Gastroesophageal sphincter (tissue), 4 donors: Measurements from ENCODE around the gene CSNK1E. TPM values are rescaled to one million over a fixed set of nuclear protein-coding genes. Genes with fewer than 3 reads are reported as not detected.

ENCODE experiments used
- ATAC-seq: fragments of 150-250 bp; one replicate; pipeline ENCODE4 v1.9.1; 2016; ENCODE audit warnings: mild to moderate bottlenecking, moderate library complexity
- H3K27ac ChIP-seq, 4 donors: fragments of 200-600 bp; sonication (generic) in 3 of 4; 1 replicate in 3 of 4; 2 replicates in 1 of 4; pipeline ENCODE4 v1.5.1; 2016 to 2019
- H3K27me3 ChIP-seq: fragments of 200-600 bp; sonication (generic); one replicate; pipeline ENCODE4 v1.5.1; 2019
- H3K36me3 ChIP-seq, 2 donors: fragments of 200-600 bp; sonication (generic); one replicate each; pipeline ENCODE4 v1.5.1; 2019; ENCODE audit warnings: control low read depth in 1 of 2
- H3K4me1 ChIP-seq, 3 donors: fragments of 200-600 bp; sonication (generic); 1 replicate in 2 of 3; 2 replicates in 1 of 3; pipeline ENCODE4 v1.5.1; 2016 to 2019; ENCODE audit warnings: control low read depth in 2 of 3
- H3K4me3 ChIP-seq, 2 donors: fragments of 200-600 bp; sonication (generic); one replicate each; pipeline ENCODE4 v1.5.1; 2019; ENCODE audit warnings: mild to moderate bottlenecking in 1 of 2, moderate library complexity in 1 of 2
- H3K9me3 ChIP-seq, 3 donors: fragments of 200-600 bp; sonication (generic); one replicate each; pipeline ENCODE4 v1.5.1; 2017 to 2019; ENCODE audit warnings: control low read depth in 2 of 3
- CTCF ChIP-seq, 4 experiments: fragments of 200-600 bp in 2 of 4; fragments of 450-650 bp in 2 of 4; sonication (generic) in 1 of 4; IDR thresholded peaks; one replicate each; pipeline ENCODE4 v1.5.1; 2017 to 2019; ENCODE audit warnings: antibody characterized with exemption in 4 of 4, mild to moderate bottlenecking in 2 of 4, moderate library complexity in 2 of 4
- EP300 ChIP-seq: sonication (generic); formaldehyde crosslinking; IDR thresholded peaks from one replicate; pipeline ENCODE4 v1.6.1; 2017; ENCODE audit warnings: antibody characterized with exemption, mild to moderate bottlenecking
- POLR2A ChIP-seq, 2 donors: fragments of 450-650 bp; IDR thresholded peaks; one replicate each; pipeline ENCODE4 v1.6.1; 2017; ENCODE audit warnings: antibody characterized with exemption in 2 of 2, mild to moderate bottlenecking in 2 of 2, moderate library complexity in 1 of 2
- POLR2AphosphoS5 ChIP-seq: sonication (generic); formaldehyde crosslinking; IDR thresholded peaks from one replicate; pipeline ENCODE4 v1.6.1; 2017; ENCODE audit warnings: antibody characterized with exemption
- WGBS, 2 donors: methylation state at CpG; one replicate each; pipeline ENCODE4 v1.1.5; 2018; ENCODE audit warnings: low coverage in 1 of 2; 5-methylcytosine and 5-hydroxymethylcytosine counted together
- total RNA-seq, 4 donors: library from RNA; depleted of rRNA; stranded (reverse); fragments of >200 nt; gene quantifications; one replicate each; pipeline ENCODE4 v1.1.0, GENCODE V29; 2016

The CSNK1E gene
- total RNA-seq, 4 donors from 2014 or later, result 70.3 to 90.3 (median 80.0) TPM

GRCh38 chr22:38269466-38269865 is 47.8 kb downstream of the CSNK1E start:
- Histone ChIP-seq H3K27me3 (no peaks in the 10 kb centered on the region), H3K27ac (peak overlapping the region in 3 of 4 donors; percentile 15 to 98 (median 62)), H3K9me3 (no peaks in the 10 kb centered on the region), H3K36me3 (no peaks in the 10 kb centered on the region), H3K4me1 (peaks cover 0 to 92% (median 42%) of the 10 kb centered on the region in 3 donors), H3K4me3 (no peak overlapping the region)
- TF ChIP-seq POLR2A (IDR thresholded peaks at IDR 0.05), result no peak
- no peak for TF ChIP-seq POLR2AphosphoS5
- no peak for TF ChIP-seq CTCF (IDR thresholded peaks at IDR 0.05)
- TF ChIP-seq EP300, result no peak
- WGBS, 2 donors, result 80 to 100% methylated on average over 6 of the region's 7 CpGs
- no peak for ATAC-seq

DNA sequence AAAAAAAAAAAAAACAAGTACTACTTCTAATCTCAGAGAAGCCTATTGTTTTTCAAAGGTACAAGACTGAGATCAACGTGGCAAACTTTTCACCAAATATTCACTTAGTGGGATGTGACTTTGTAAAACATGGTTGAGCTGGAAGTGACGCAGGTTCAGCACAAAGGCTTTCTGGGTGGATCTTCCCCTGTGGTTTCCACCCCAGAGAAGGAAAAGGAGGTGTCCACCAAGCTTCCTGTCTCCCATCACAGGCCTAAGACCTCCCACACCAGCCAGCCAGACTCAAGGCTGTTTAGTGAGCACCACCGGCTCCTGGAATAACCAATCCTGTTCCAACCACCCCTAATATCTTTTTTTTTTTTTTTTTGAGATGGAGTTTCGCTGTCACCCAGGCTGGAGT is 50.1 kb downstream of the CSNK1E start:
- H3K27ac ChIP-seq, result peak overlapping the region in 3 of 4 donors; percentile 61 to 98 (median 68)
- ATAC-seq, result peak; percentile 71
- TF ChIP-seq CTCF (IDR thresholded peaks at IDR 0.05) (no peak), EP300 (no peak), POLR2A (IDR thresholded peaks at IDR 0.05) (no peak), POLR2AphosphoS5 (no peak)

GRCh38 chr22:38266120-38266519 is 51.1 kb downstream of the CSNK1E start:
- no peak for ATAC-seq
- H3K27ac ChIP-seq, result peak overlapping the region in 3 of 4 donors; percentile 61 to 98 (median 68)
- TF ChIP-seq POLR2A (IDR thresholded peaks at IDR 0.05), result no peak
- no peak for TF ChIP-seq EP300
- TF ChIP-seq POLR2AphosphoS5, result no peak
- TF ChIP-seq CTCF (IDR thresholded peaks at IDR 0.05), result no peak
- H3K36me3 ChIP-seq, result no peaks in the 10 kb centered on the region
- 33 to 44% methylated on average over 3 to 6 of the region's 8 CpGs for WGBS, 2 donors
- no peaks in the 10 kb centered on the region for H3K9me3 ChIP-seq
- no peak overlapping the region for H3K4me3 ChIP-seq
- peaks cover 0 to 88% (median 45%) of the 10 kb centered on the region in 3 donors for H3K4me1 ChIP-seq
- H3K27me3 ChIP-seq, result no peaks in the 10 kb centered on the region

More for the DNA sequence above, 50.1 kb downstream of the CSNK1E start:
- H3K4me3 ChIP-seq, result no peak overlapping the region
- no peaks in the 10 kb centered on the region for H3K27me3 ChIP-seq
- H3K4me1 ChIP-seq, result peaks cover 0 to 88% (median 43%) of the 10 kb centered on the region in 3 donors
- H3K9me3 ChIP-seq, result no peaks in the 10 kb centered on the region
- no peaks in the 10 kb centered on the region for H3K36me3 ChIP-seq
- 45 to 71% methylated on average over 2 to 4 of the region's 4 CpGs for WGBS, 2 donors

DNA sequence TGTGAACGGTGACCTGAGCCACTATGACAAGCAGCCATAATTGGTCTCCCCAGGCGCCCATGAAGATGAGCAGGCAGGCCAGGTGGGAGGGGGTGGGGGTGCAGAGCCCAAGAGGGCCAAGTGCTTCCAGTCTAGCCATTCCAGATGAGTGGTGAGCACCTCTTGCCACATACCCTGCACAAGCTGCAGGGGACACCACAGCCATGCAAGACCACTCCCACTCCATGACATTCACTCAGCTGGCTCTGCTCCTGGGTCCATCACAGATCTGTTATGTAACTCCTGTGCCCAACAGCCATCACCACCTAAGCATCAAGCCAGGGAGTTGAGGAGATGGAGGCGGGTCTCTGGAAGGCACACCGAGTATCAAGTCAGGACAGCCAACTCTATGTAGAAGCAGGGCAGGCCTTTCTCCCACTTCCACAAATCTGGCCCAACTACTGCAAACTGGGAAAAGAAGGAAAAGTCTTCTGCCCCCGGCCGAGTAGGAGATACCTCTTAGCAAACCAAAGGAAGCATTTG is 52.9 kb downstream of the CSNK1E start:
- H3K27me3 ChIP-seq, result no peaks in the 10 kb centered on the region
- TF ChIP-seq POLR2AphosphoS5, result no peak
- no peak for TF ChIP-seq EP300
- no peak for TF ChIP-seq CTCF (IDR thresholded peaks at IDR 0.05)
- TF ChIP-seq POLR2A (IDR thresholded peaks at IDR 0.05), result no peak
- H3K4me3 ChIP-seq, result no peak overlapping the region
- H3K9me3 ChIP-seq, result no peaks in the 10 kb centered on the region
- peaks cover 0 to 87% (median 40%) of the 10 kb centered on the region in 3 donors for H3K4me1 ChIP-seq
- H3K27ac ChIP-seq, result peak overlapping the region in 2 of 4 donors; percentile 9 to 15
- WGBS, 2 donors, result 79 to 83% methylated on average over 1 to 4 of the region's 6 CpGs
- no peak for ATAC-seq
- no peaks in the 10 kb centered on the region for H3K36me3 ChIP-seq

- no peak overlapping the region for H3K4me3 ChIP-seq
- ATAC-seq, result peak; percentile 26
- 57 to 60% methylated on average over 5 to 20 of the region's 20 CpGs for WGBS, 2 donors
- H3K9me3 ChIP-seq, result no peaks in the 10 kb centered on the region
- TF ChIP-seq POLR2AphosphoS5, result peak; percentile 14
- TF ChIP-seq POLR2A (IDR thresholded peaks at IDR 0.05), result no peak
- peak in 3 of 4 experiments; percentile 33 to 71 (median 51) for TF ChIP-seq CTCF (IDR thresholded peaks at IDR 0.05)
- no peaks in the 10 kb centered on the region for H3K36me3 ChIP-seq
- H3K4me1 ChIP-seq, result peaks cover 4 to 87% (median 49%) of the 10 kb centered on the region in 3 donors
- peak overlapping the region in 3 of 4 donors; percentile 70 to 89 (median 82) for H3K27ac ChIP-seq
- no peaks in the 10 kb centered on the region for H3K27me3 ChIP-seq
Measured at GRCh38 chr22:38262051-38262795, 55.0 kb downstream of the CSNK1E start.
